IPS-NIHi11 (cell line): ENCODE results near the gene DNAJC3.
A peak's percentile ranks its signal among the peaks of the same experiment; 100 is the strongest.
"Not testable (repeated sequence)": the region's sequence is repeated elsewhere in the genome, so short reads cannot be mapped to it uniquely, and the experiment has no call there.

Source experiments
- DNase-seq: peaks from one replicate; pipeline ENCODE4 v3.0.0; 2012; ENCODE audit warnings: mixed read lengths, low spot score

DNAJC3 gene

DNA sequence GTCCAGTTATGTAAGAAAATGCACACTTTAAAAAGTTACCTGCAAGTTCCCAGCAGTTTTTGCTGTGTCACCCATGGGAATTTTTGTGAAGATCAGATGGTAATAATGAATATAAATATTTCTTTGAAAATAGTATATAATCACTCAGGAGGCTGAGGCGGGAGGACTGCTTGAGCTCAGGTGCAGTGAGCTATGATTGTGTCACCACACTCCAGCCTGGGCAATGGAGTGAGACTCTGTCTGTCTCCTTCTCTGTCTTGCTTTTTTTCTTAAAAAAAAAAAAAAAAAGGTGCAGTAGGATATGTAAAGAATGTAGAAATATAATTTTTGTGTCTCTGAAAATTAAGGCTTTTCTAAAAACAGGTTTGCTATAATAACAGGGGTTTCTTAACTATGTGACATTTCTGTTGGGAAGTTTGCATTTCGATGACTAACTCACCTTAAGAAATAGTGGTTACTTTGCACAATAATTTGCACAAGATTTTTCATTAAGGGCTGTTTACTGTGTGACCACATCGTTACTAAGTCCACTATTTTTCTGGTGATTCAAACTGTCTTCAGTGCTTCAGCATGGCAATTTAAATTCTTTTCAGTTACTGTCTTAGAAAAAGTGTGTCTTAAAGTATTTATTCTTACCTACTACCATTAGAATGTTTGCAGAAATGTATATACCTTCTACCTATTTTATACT is 37.3 kb downstream of the DNAJC3 start:
- no peak for DNase-seq

GRCh38 chr13:95716231-95716630 is 39.3 kb downstream of the DNAJC3 start:
- no peak for DNase-seq

DNA sequence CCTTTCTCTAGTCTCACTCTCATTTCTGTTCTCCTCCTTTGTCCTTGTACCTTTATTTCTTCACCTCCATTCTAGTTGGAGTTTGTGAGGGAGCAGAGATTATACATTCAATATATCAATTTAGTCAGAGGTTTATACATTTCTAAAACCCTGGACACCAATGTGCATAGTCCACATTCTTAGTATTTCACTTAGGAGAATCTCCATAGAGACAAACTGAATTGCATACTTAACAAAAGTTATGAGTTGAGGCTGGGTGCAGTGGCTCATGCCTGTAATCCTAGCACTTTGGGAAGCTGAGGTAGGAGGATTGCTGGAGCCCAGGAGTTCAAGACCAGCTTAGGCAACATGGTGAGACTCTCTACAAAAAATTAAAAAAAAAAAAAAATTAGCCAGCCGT is 45.3 kb downstream of the DNAJC3 start:
- DNase-seq: no peak

DNA sequence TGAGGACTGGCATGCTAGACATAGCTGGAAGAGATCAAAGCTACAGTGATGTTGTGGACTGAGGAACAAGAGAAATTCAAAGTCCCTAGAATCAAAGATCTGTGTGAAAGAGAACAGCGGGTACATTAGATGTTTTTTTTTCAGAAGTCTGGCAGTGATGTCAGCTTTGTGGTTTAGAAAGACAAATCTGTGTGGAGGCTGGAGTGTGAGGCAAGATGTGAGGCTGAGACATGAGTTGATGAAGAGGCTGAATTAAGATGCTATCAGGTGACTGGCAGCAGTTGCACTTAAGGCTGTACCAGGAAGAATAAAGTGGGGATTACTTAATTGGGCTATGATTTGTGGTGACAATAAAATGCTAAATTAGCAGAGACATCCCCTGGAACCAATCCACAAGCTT is 46.5 kb downstream of the DNAJC3 start:
- no peak for DNase-seq

DNA sequence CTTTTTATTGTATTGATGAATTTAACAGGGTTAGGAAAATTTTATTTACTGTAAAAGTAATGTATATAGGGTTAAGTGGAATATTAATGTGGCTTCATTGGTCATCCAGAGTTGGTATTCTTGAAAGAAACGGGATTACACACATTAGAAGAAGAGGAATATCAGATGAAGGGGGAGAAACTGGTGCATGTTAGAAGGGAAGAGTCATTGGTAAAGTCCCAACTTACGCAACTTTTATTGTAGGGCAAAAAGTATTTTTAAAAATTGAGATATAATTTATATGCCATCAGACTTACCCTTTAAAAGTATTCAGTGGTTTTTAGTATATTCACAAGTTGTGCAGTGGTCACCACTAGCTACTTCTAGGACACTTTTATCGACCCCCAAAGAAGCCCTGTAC is 47.3 kb downstream of the DNAJC3 start:
- no peak for DNase-seq

GRCh38 chr13:95726876-95727275 is 49.9 kb downstream of the DNAJC3 start:
- DNase-seq: no peak

- no peak for DNase-seq
Measured at GRCh38 chr13:95728957-95729356, 52.0 kb downstream of the DNAJC3 start.

DNA sequence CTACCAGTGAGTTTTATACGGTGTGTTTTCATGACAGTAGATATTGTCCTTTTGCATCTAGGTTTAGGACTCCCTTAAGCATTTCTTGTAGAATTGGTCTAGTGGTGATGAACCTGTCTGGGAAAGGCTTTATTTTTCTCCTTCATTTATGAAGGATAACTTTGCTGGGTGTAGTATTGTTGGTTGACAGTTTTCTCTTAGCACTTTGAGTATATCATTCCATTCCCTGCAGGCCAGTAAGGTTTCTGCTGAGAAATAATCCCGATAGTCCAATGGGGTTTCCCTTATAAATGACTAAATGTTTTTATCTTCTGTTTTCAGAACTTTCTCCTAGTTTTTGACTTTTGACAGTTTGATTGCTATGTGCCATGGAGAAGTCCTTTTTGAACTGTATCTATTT is 57.2 kb downstream of the DNAJC3 start:
- DNase-seq: no peak

DNA sequence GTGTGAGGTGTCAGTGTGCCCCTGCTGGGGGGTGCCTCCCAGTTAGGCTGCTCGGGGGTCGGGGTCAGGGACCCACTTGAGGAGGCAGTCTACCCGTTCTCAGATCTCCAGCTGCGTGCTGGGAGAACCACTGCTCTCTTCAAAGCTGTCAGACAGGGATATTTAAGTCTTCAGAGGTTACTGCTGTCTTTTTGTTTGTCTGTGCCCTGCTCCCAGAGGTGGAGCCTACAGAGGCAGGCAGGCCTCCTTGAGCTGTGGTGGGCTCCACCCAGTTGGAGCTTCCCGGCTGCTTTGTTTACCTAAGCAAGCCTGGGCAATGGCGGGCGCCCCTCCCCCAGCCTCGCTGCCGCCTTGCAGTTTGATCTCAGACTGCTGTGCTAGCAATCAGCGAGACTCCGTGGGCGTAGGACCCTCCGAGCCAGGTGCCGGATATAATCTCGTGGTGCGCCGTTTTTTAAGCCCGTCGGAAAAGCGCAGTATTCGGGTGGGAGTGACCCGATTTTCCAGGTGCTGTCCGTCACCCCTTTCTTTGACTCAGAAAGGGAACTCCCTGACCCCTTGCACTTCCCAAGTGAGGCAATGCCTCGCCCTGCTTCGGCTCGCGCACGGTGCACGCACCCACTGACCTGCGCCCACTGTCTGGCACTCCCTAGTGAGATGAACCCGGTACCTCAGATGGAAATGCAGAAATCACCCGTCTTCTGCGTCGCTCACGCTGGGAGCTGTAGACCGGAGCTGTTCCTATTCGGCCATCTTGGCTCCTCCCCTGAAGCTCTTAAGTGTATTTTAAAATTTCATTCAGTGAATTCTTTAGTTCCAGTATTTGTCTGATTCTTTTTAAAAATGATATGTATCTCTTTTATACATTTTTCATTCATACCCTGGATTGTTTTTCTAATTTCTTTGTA is 63.4 kb downstream of the DNAJC3 start:
- DNase-seq: not testable (repeated sequence)

DNA sequence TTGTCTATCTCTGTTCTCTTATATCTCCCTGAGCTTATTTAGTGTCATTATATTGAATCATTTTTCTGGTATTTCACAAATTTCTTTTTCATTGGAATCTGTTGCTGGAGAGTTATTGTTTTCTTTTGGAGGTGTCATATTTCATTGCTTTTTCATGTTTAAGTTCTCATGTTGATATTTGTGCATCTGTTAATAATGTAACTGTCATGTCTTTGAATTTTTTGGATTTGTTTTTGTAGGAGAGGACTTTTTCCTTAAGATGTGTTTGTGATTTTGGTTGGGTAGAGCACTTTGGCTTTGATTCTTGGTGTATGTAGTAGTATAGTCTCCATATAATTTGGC is 64.0 kb downstream of the DNAJC3 start:
- no peak for DNase-seq

DNA sequence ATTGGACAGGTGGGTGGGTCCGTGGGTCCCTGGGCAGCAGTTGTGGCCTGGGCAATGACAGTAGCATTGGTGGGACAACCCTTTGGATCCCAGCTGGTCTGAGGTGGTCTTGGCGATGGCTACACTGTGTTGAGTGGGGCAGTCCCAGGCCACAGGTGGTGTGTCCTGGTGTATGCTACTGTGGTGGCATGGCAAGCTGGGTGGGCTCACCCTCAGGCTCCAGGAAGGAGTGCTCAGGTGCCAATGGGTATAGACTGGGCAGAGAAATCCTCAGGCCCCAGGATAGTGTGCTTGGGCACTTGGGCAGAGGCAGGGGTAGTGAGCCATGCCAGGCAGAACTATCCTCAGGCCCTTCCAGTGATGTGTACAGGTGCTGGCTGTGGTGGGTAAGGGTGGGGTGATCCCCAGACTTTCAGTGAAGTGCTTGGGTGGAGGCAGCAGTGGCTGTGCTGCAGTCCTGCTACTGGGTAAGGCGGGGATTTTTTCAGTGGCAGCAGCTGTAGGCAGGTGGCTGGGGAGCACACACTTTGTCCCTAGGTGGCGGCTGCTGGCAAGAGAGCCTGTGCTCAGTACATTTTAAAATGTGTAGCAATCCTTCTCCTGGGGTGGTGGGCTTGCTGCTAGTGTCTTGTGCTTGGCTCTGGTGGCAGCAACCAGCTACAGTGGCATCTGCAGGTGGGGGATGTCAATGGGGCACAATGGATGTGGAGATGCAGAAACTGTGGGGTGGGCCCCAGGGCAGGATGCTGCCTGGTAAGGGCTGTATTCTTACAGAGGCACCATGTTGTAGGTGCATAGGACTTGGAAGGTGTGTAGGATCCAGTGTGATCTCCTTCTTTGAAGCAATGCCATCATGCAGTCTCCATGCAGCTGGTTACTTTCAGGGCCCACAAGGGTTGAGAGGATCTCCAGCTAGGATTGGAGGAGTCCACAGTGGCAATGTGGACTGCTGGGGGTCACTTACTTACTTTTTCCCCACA is 64.9 kb downstream of the DNAJC3 start:
- DNase-seq: no peak

- no peak for DNase-seq
Measured at GRCh38 chr13:95743192-95743591, 66.3 kb downstream of the DNAJC3 start.

DNA sequence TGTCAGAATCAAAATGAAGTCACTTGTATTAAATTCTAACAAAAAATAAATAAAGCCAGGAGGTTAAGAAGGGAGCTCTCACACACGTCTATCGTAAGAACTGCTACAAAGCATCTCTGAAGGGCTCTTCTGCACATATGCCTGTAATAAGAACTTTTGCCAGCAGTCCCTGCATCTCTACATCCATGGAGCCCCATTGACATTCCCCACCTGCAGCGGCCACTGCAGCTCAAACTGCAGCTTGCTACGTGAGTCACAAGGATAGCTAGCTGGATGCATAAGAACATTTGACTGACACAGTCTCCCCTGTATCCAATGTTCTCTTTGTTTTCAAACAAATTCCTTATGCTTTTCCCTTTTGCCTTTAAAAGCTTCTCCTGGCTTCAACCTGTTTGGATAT is 68.3 kb downstream of the DNAJC3 start:
- DNase-seq: peak; percentile 9

- no peak for DNase-seq
Measured at GRCh38 chr13:95745752-95746151, 68.8 kb downstream of the DNAJC3 start.

DNA sequence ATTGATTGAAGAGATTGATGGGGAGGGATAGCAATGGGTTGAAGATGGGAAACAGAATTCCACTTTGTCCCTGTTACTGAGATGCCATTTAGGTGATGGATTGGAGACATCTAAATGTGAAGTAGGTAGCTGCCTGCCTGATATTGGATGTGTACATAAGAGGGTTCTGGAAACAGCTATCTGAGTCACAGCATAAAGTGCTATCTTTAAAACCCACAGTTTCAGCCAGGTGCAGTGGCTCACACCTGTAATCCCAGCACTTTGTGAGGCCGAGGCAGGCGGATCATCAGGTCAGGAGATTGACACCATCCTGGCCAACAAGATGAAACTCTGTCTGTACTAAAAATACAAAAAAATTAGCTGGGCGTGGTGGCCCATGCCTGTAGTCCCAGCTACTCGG is 72.6 kb downstream of the DNAJC3 start:
- no peak for DNase-seq

DNA sequence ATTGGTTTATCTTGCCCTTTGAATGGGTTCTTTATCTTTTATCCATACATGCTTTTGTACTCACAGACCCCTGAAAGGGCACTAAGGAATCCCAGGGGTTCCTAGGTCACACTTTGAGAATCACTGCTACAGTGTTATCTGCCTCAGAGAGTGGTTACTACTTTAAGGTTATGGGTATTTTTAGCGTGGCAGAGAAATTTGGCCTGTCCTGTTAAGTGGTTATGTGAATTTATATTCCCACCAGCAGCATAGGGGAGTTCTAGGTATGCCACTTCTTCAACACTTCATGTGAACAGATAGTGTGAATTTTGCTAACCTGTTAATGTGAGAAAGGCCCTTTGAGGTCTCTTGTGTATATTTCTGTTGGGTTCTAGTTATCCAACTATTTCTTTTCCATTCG is 75.7 kb downstream of the DNAJC3 start:
- DNase-seq: no peak

DNA sequence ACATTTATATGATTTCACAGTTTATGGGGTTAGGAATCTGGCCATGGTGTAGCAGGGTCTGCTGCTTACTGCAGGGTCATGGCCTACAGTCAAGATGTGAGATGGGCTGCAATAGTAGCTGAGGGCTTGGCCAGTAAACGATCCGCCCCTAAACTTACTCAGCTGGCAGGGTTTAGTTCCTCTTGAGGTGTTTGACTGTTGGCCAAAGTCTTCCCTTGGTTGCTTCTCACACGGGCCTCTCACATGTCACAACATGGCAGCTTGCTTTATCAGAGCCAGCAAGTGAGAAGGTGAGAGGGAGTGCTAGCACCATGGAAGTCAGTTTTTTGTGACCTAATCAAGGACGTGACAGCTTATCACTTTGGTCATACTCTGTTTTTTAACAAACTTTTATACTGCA is 77.1 kb downstream of the DNAJC3 start:
- no peak for DNase-seq

- DNase-seq: no peak
Measured at GRCh38 chr13:95756072-95756471, 79.1 kb downstream of the DNAJC3 start.

DNA sequence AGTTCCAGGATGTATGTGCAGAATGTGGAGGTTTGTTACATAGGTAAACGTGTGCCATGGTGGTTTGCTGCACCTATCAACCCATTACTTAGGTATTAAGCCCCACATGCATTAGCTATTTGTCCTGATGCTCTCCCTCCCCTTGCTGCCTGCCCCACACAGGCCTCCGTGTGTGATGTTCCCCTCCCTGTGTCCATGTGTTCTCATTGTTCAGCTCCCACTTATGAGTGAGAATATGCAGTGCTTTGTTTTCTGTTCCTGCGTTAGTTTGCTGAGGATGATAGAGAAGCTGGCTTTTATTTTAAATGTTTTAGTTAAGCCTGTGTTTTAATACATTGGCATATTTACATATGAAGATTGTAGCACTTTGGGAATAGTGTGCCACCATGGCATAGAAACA is 85.7 kb downstream of the DNAJC3 start:
- DNase-seq: not testable (repeated sequence)

GRCh38 chr13:95763601-95764000 is 86.7 kb downstream of the DNAJC3 start:
- no peak for DNase-seq

- no peak for DNase-seq
Measured at GRCh38 chr13:95771905-95772304, 95.0 kb downstream of the DNAJC3 start.

- no peak for DNase-seq
Measured at GRCh38 chr13:95779522-95779921, 102.6 kb downstream of the DNAJC3 start.
